HG03066 (cell line): ENCODE measurements around the gene PTPRN2.

Experiments used
- ATAC-seq: cut with Tn5 transposase; IDR thresholded peaks from one replicate; pipeline ENCODE4 v1.9.1; 2021; ENCODE audit warnings: low read depth; ENCODE audit not compliant: unreplicated experiment

The PTPRN2 gene

GRCh38 chr7:158603773-158604755 lies 16.4 kb upstream of the PTPRN2 start:
- ATAC-seq: no peak

- ATAC-seq: no peak
Observed at GRCh38 chr7:158602905-158603772, 15.5 kb upstream of the PTPRN2 start.

- ATAC-seq: no peak
Observed at GRCh38 chr7:158602041-158602440, 14.4 kb upstream of the PTPRN2 start.

GRCh38 chr7:158601090-158601489 lies 13.5 kb upstream of the PTPRN2 start:
- no peak for ATAC-seq

- ATAC-seq: no peak
Observed at GRCh38 chr7:158596745-158597144, 9.1 kb upstream of the PTPRN2 start.

- ATAC-seq: no peak
Observed at GRCh38 chr7:158596309-158596708, 8.7 kb upstream of the PTPRN2 start.

GRCh38 chr7:158595068-158595467 lies 7.4 kb upstream of the PTPRN2 start:
- ATAC-seq: no peak

GRCh38 chr7:158592541-158592940 lies 4.9 kb upstream of the PTPRN2 start:
- no peak for ATAC-seq

- ATAC-seq: no peak
Observed at GRCh38 chr7:158591944-158592343, 4.3 kb upstream of the PTPRN2 start.

- no peak for ATAC-seq
Observed at GRCh38 chr7:158590181-158590530, 2.5 kb upstream of the PTPRN2 start.

GRCh38 chr7:158589653-158590052 lies 2.0 kb upstream of the PTPRN2 start:
- ATAC-seq: no peak

GRCh38 chr7:158588878-158589442 lies 1.3 kb upstream of the PTPRN2 start:
- no peak for ATAC-seq

GRCh38 chr7:158588085-158588877 lies 658 bp upstream of the PTPRN2 start:
- ATAC-seq: no peak

GRCh38 chr7:158586499-158587161 lies 993 bp downstream of the PTPRN2 start:
- no peak for ATAC-seq

GRCh38 chr7:158585721-158586498 lies 1.7 kb downstream of the PTPRN2 start:
- ATAC-seq: no peak

- no peak for ATAC-seq
Observed at GRCh38 chr7:158584407-158584806, 3.2 kb downstream of the PTPRN2 start.

GRCh38 chr7:158583810-158584209 lies 3.8 kb downstream of the PTPRN2 start:
- ATAC-seq: no peak

GRCh38 chr7:158583143-158583542 lies 4.5 kb downstream of the PTPRN2 start:
- no peak for ATAC-seq

GRCh38 chr7:158582089-158582456 lies 5.5 kb downstream of the PTPRN2 start:
- no peak for ATAC-seq
